ENCODE measurements around the gene DUSP16. TPM values are rescaled to one million over a fixed set of nuclear protein-coding genes. Genes with fewer than 3 reads are reported as not detected.

DUSP16 gene
- total and polyA plus RNA-seq, 2 of the 8 experiments (the other 6 are each of a cell fraction or from before 2014, with no cell fraction given), result 31.6 to 55.9 TPM

DNA sequence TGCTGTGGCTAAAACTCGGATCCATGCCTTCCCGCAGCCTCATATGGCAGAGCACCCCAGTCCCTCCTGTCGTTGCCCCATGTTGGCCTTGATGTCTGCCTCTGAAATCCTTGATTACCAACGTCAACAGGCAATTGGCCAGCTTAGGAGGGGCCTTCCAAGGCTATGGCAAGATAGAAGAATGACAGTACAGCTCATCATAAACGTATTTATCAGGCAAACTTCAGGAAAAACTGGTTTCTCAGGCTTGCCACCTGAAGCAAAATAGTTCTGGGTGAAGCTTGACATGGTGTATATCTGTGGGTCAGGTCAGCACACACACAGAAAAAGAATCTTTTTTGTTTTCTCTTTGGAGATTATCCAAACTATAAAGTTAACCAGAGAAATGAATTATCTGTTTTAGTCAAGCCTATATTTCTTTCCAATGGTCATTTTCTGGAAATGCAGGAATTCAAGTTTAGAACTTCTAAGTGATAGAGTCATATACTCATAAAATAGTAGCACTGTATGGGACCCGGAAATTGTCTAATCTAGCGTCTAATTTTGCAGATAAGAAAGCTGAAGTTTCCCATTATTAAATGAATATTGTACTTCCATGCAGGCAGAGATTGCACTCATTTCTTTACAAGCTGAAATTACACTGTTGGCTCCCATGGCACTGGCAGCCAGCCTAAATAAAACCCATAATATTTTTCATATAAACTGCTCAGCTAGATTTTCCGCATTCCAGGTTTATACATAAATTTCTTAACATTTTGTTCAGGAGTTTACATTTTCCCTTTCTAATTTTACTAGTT, 24.4 kb upstream of the DUSP16 start:
- FAIRE-seq, result no peak
- H2BK15ac ChIP-seq (ENCODE audit: low read length), result no peak overlapping the region
- ChIA-PET POLR2A (ENCODE audit: partially characterized antibody) (interaction anchor here (1.0 to 3.1 kb wide), 2 partner anchors 11 to 13 kb away, joined by 4 to 9 read pairs; no protein-coding TSS in a partner anchor), CTCF (ENCODE audit: partially characterized antibody) (interaction anchor here (1.0 to 1.3 kb wide), 3 partner anchors 14 to 23 kb away, joined by 3 to 5 read pairs (median 3); no protein-coding TSS in a partner anchor)
- no peak overlapping the region for H4K8ac ChIP-seq (ENCODE audit: extremely low read depth, insufficient read depth, low read length)
- H3K27me3 ChIP-seq (replicated peaks in 1 of 4; ENCODE audit: control insufficient read depth in 3 of 4, extremely low read depth in 1 of 4, insufficient read depth in 3 of 4, low read length in 3 of 4), result no peaks in the 10 kb centered on the region
- H2BK12ac ChIP-seq (ENCODE audit: low read depth, low read length), result no peak overlapping the region
- no peaks in the 10 kb centered on the region for H3K36me3 ChIP-seq (ENCODE audit: control insufficient read depth in 2 of 4, insufficient read depth in 4 of 4, low read length in 3 of 4)
- H2BK120ac ChIP-seq (replicated peaks; ENCODE audit: low read depth, low read length), result no peak overlapping the region
- no peak overlapping the region for H3K14ac ChIP-seq (ENCODE audit: insufficient read length)
- no peak overlapping the region for H3K4ac ChIP-seq (replicated peaks; ENCODE audit: insufficient read length, low read depth, low read length)
- no peak overlapping the region for H3K18ac ChIP-seq (ENCODE audit: extremely low read depth, low read length)
- no peak overlapping the region for H3K27ac ChIP-seq (ENCODE audit: low read depth, low read length)
- H3K4me3 ChIP-seq (ENCODE audit: extremely low read depth in 1 of 4, insufficient read depth in 2 of 4, low read depth in 3 of 4, low read length in 4 of 4), result no peak overlapping the region
- no peak overlapping the region for H2AK5ac ChIP-seq (ENCODE audit: low read depth, low read length)
- H3K4me1 ChIP-seq (replicated peaks in 1 of 4; ENCODE audit: control insufficient read depth in 3 of 4, insufficient read depth in 4 of 4, low read length in 3 of 4), result no peaks in the 10 kb centered on the region; a peak in 1 of 7 replicates
- no peak for DNase-seq (ENCODE audit: low read depth in 1 of 2, low spot score in 2 of 2)
- H3K79me1 ChIP-seq (ENCODE audit: low read depth, low read length), result no peaks in the 10 kb centered on the region
- no peak overlapping the region for H2BK5ac ChIP-seq (ENCODE audit: low read depth, low read length)
- WGBS, 2 experiments (ENCODE audit: extremely low coverage in 1 of 2, insufficient coverage in 1 of 2, insufficient read length in 1 of 2, insufficient replicate concordance in 2 of 2, low coverage in 1 of 2, low lambda C conversion rate in 2 of 2, missing lambda C conversion rate in 1 of 2), result 87% methylated on average over 8 of the region's 8 CpGs; no CpG with 5 or more reads in 1 of the 2 experiments
- H3K56ac ChIP-seq (replicated peaks; ENCODE audit: insufficient read length, low read depth, low read length), result no peak overlapping the region
- no peak overlapping the region for H4K5ac ChIP-seq (ENCODE audit: insufficient read length, low read depth, low read length)
- H2BK20ac ChIP-seq (ENCODE audit: low read length), result no peak overlapping the region
- H3K23me2 ChIP-seq (ENCODE audit: low read depth, low read length), result peaks cover 12% of the 10 kb centered on the region; the same call in 1 of the 2 replicates
- no peak overlapping the region for H4K91ac ChIP-seq (replicated peaks; ENCODE audit: insufficient read length, low read length)
- H2AFZ ChIP-seq (ENCODE audit: low read length), result no peak overlapping the region
- no peaks in the 10 kb centered on the region for H3K79me2 ChIP-seq (ENCODE audit: control insufficient read depth in 1 of 2, insufficient read depth in 2 of 2, low read length in 2 of 2)
- H4K20me1 ChIP-seq (replicated peaks in 1 of 2; ENCODE audit: control insufficient read depth in 1 of 2, insufficient read depth in 2 of 2, low read length in 2 of 2), result no peaks in the 10 kb centered on the region
- no peak overlapping the region for H3K4me2 ChIP-seq (ENCODE audit: insufficient read depth in 1 of 2, low read depth in 2 of 2, low read length in 2 of 2)
- H3K9me3 ChIP-seq (ENCODE audit: insufficient read depth in 2 of 2, low read depth in 1 of 2, low read length in 1 of 2), result no peaks in the 10 kb centered on the region
- H3K23ac ChIP-seq (ENCODE audit: insufficient read length), result no peak overlapping the region
- no peak overlapping the region for H3K9ac ChIP-seq (replicated peaks in 1 of 4; ENCODE audit: extremely low read depth in 1 of 4, low read depth in 3 of 4, low read length in 3 of 4)
- TF ChIP-seq CBX8 (IDR thresholded peaks at IDR 0.05; ENCODE audit: borderline replicate concordance, low read depth, low read length) (no peak), CHD2 (IDR thresholded peaks at IDR 0.05; ENCODE audit: low read length) (no peak), TAF1 (IDR thresholded peaks at IDR 0.05; ENCODE audit: low read depth, low read length) (no peak), CREB1 (IDR thresholded peaks at IDR 0.05) (no peak), KDM4A (IDR thresholded peaks at IDR 0.05; ENCODE audit: low read depth, low read length, severe bottlenecking) (no peak), ASH2L (IDR thresholded peaks at IDR 0.05; ENCODE audit: low read length) (no peak), SAP30 (IDR thresholded peaks at IDR 0.05; ENCODE audit: insufficient read depth, insufficient replicate concordance, low read length) (no peak), BACH1 (IDR thresholded peaks at IDR 0.05; ENCODE audit: low read length) (no peak), YY1 (IDR thresholded peaks at IDR 0.05; ENCODE audit: low read depth, low read length) (no peak), TCF12 (IDR thresholded peaks at IDR 0.05; ENCODE audit: low read depth, low read length) (no peak)
- TF ChIP-seq, protein P1, sequence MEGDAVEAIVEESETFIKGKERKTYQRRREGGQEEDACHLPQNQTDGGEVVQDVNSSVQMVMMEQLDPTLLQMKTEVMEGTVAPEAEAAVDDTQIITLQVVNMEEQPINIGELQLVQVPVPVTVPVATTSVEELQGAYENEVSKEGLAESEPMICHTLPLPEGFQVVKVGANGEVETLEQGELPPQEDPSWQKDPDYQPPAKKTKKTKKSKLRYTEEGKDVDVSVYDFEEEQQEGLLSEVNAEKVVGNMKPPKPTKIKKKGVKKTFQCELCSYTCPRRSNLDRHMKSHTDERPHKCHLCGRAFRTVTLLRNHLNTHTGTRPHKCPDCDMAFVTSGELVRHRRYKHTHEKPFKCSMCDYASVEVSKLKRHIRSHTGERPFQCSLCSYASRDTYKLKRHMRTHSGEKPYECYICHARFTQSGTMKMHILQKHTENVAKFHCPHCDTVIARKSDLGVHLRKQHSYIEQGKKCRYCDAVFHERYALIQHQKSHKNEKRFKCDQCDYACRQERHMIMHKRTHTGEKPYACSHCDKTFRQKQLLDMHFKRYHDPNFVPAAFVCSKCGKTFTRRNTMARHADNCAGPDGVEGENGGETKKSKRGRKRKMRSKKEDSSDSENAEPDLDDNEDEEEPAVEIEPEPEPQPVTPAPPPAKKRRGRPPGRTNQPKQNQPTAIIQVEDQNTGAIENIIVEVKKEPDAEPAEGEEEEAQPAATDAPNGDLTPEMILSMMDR (IDR thresholded peaks at IDR 0.05; ENCODE audit: control extremely low read depth in 1 of 3, insufficient read depth in 1 of 3, low read depth in 1 of 3, low read length in 3 of 3), result no peak
